SK-N-SH treated with all-trans-retinoic acid at 6 μM for 48 hours (cell line): ENCODE results near the gene TBXT.

Experiments
- ATAC-seq: fragments of 200-7000 bp; cut with Tn5 transposase; 3 replicates; pipeline ENCODE4 v1.9.1; 2020; ENCODE audit warnings: mild to moderate bottlenecking, moderate library complexity
- BACH2 ChIP-seq: fragments of 250-450 bp; sonication (Bioruptor Pico); IDR thresholded peaks from 2 replicates; pipeline ENCODE4 v1.9.0; 2021; ENCODE audit warnings: mild to moderate bottlenecking, borderline replicate concordance
- CSDC2 ChIP-seq: fragments of 250-450 bp; sonication (Bioruptor Pico); IDR thresholded peaks from 2 replicates; pipeline ENCODE4 v1.5.0; 2020; ENCODE audit warnings: mild to moderate bottlenecking, moderate library complexity
- CSRNP3 ChIP-seq: fragments of 250-450 bp; sonication (Bioruptor Pico); IDR thresholded peaks from 2 replicates; pipeline ENCODE4 v1.5.1; 2021; ENCODE audit warnings: mild to moderate bottlenecking, moderate library complexity
- ESRRG ChIP-seq: fragments of 250-450 bp; sonication (Bioruptor Pico); IDR thresholded peaks from 2 replicates; pipeline ENCODE4 v1.6.1; 2021; ENCODE audit warnings: mild to moderate bottlenecking
- GLIS3 ChIP-seq: fragments of 250-450 bp; sonication (Bioruptor Pico); IDR thresholded peaks from 2 replicates; pipeline ENCODE4 v1.5.0; 2020; ENCODE audit warnings: mild to moderate bottlenecking, moderate library complexity
- ISL1 ChIP-seq: fragments of 250-450 bp; sonication (Bioruptor Pico); IDR thresholded peaks from 2 replicates; pipeline ENCODE4 v2.1.2; 2022; ENCODE audit warnings: mild to moderate bottlenecking, moderate library complexity
- OSR1 ChIP-seq: fragments of 250-450 bp; sonication (Bioruptor Pico); IDR thresholded peaks from 2 replicates; pipeline ENCODE4 v1.8.0; 2022; ENCODE audit warnings: moderate library complexity, mild to moderate bottlenecking, inconsistent platforms
- PPARA ChIP-seq: fragments of 250-450 bp; sonication (Bioruptor Pico); IDR thresholded peaks from 2 replicates; pipeline ENCODE4 v1.5.0; 2020; ENCODE audit warnings: mild to moderate bottlenecking, borderline replicate concordance
- RARB ChIP-seq: fragments of 250-450 bp; sonication (Bioruptor Pico); IDR thresholded peaks from 2 replicates; pipeline ENCODE4 v1.8.0; 2021; ENCODE audit warnings: mild to moderate bottlenecking, moderate library complexity
- SNAI2 ChIP-seq: fragments of 250-450 bp; sonication (Bioruptor Pico); IDR thresholded peaks from 2 replicates; pipeline ENCODE4 v1.5.0; 2020; ENCODE audit warnings: mild to moderate bottlenecking, moderate library complexity
- TCF4 ChIP-seq: fragments of 250-450 bp; sonication (Bioruptor Pico); IDR thresholded peaks from 2 replicates; pipeline ENCODE4 v1.8.0; 2021; ENCODE audit warnings: mild to moderate bottlenecking, moderate library complexity, borderline replicate concordance
- TOX ChIP-seq: fragments of 250-450 bp; sonication (Bioruptor Pico); IDR thresholded peaks from 2 replicates; pipeline ENCODE4 v1.8.0; 2021; ENCODE audit warnings: mild to moderate bottlenecking, moderate library complexity, borderline replicate concordance
- TSHZ2 ChIP-seq: fragments of 250-450 bp; sonication (Bioruptor Pico); IDR thresholded peaks from 2 replicates; pipeline ENCODE4 v1.5.0; 2020; ENCODE audit warnings: mild to moderate bottlenecking, moderate library complexity
- ZC3H10 ChIP-seq: fragments of 250-450 bp; sonication (Bioruptor Pico); IDR thresholded peaks from 2 replicates; pipeline ENCODE4 v1.5.1; 2021; ENCODE audit warnings: mild to moderate bottlenecking, moderate library complexity
- ZFP3 ChIP-seq: fragments of 250-450 bp; sonication (Bioruptor Pico); IDR thresholded peaks from 2 replicates; pipeline ENCODE4 v1.5.0; 2020; ENCODE audit warnings: mild to moderate bottlenecking, moderate library complexity
- ZFP30 ChIP-seq: fragments of 450-650 bp; formaldehyde crosslinking; IDR thresholded peaks from 2 replicates; pipeline ENCODE4 v1.5.0; 2022; ENCODE audit warnings: mild to moderate bottlenecking, moderate library complexity
- ZNF565 ChIP-seq: fragments of 450-650 bp; formaldehyde crosslinking; conservative IDR thresholded peaks from 2 replicates; pipeline ENCODE4 v1.5.0; 2020; ENCODE audit warnings: low read depth, mild to moderate bottlenecking, moderate library complexity
- ZNF70 ChIP-seq: fragments of 450-650 bp; formaldehyde crosslinking; IDR thresholded peaks from 2 replicates; pipeline ENCODE4 v1.5.0; 2020; ENCODE audit warnings: mild to moderate bottlenecking, moderate library complexity
- ZNF8 ChIP-seq: fragments of 450-650 bp; formaldehyde crosslinking; IDR thresholded peaks from 2 replicates; pipeline ENCODE4 v1.5.0; 2020; ENCODE audit warnings: mild to moderate bottlenecking, moderate library complexity
- TF ChIP-seq, protein P1 (sequence below): fragments of 250-450 bp; sonication (Bioruptor Pico); IDR thresholded peaks from 2 replicates; pipeline ENCODE4 v1.5.1; 2020; ENCODE audit warnings: low read depth, mild to moderate bottlenecking, moderate library complexity

The TBXT gene

DNA sequence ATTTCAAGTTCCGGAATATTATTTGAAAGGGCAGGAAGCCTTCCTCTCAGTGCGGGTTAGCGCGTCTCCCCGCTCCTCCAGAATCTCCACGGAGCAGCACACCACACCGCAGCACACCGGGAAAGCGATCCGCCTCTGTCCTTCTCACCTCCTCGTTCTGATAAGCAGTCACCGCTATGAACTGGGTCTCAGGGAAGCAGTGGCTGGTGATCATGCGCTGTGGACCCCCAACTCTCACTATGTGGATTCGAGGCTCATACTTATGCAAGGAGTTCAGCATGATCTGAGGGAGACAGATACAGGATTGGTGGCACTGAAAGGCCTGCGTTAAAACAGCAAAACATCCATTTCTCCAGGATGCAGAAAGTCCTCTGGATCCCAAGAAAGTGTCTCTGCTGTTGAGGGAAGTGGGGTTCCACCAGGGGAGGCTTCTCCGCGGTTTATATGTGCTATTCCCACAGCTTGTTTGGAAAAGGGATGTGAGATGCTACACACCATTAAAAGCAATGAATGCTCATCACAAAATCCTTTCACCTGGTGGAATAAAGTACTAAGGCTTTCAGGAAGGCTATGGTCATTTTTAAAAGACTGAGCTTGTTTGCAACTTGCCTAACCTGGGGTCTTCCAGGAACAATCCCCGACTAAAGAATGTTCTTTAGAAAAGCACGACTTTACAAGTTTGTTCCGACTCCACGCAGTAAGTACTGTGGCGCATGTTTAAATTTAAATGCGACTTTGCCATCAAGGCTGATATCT lies 1.9 kb downstream of the TBXT start:
- TF ChIP-seq SNAI2 (CRISPR knock-in tag) = no peak
- ATAC-seq = no peak

DNA sequence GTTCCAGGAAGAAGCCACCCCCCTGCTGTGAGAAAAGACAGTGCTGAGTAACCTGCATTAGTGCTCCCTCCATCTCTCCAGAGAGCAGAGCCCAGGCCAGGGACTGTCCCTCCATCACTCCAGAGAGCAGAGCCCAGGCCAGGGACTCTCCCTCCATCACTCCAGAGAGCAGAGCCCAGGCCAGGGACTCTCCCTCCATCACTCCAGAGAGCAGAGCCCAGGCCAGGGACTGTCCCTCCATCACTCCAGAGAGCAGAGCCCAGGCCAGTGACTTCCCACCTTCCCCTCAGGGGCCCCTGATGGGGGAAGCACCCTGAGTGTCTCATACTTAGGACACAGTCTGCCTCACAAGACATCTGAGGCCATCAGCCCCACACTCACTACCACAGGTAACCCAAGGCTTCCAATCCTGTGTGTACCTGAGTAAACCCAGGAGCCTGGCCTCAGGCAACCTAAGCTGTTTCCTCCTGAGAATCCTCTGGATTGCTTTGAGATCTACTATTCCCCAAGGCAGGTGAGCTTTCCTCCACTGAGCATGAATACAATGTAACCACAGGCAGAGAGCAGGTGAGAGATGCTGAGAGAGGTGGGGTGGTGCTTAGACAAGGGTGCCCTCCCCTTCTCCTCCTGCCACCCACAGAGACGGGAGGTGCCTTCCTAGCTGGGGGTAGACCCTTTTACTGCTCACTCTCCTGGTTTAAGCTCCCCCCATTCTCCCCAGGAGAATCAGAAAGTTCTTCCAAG lies 4.9 kb downstream of the TBXT start:
- ATAC-seq = no peak

DNA sequence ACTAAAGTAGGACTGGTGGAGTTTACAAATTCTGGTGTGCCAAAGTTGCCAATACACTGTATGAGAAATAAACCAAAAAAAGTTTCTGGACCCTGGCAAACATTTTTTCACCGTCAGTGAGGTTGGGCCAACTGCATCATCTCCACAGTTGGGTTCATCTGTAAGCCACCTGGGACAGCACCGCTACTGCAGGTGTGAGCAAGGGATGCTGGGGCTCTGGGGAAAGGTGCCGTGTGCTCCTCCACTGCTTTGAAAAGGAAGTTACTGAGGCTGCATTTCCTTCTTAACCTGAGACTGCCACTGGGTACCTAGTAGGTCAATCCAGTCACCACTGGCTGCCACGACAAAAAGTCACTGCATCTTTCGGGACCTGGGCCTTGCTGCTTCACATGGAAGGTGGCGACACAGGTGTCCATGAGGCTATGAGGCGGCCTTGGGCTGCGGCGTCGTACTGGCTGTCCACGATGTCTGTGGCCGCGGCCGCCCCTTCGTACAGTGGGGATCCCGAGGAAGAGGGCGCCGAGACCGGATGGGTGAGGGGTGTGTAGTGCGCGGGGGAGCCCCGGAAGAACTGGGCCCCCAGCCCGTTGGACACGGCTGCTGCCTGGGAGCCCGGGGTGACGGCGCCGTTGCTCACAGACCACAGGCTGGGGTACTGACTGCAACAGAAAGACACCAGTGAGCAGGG lies 9.6 kb downstream of the TBXT start:
- ATAC-seq = no peak
- TF ChIP-seq ISL1 (CRISPR knock-in tag) = no peak
- no peak for TF ChIP-seq RARB (CRISPR knock-in tag)
- TF ChIP-seq PPARA (CRISPR knock-in tag) = no peak
- TF ChIP-seq ZNF8 = no peak
- no peak for TF ChIP-seq BACH2 (CRISPR knock-in tag)
- no peak for TF ChIP-seq TSHZ2 (CRISPR knock-in tag)

More for the DNA sequence above, 4.9 kb downstream of the TBXT start:
- TF ChIP-seq TCF4 (CRISPR knock-in tag) = no peak
- TF ChIP-seq BACH2 (CRISPR knock-in tag) = no peak
- TF ChIP-seq ZFP30 = no peak
- TF ChIP-seq SNAI2 (CRISPR knock-in tag) = no peak
- no peak for TF ChIP-seq ZC3H10
- no peak for TF ChIP-seq PPARA (CRISPR knock-in tag)
- no peak for TF ChIP-seq OSR1
- no peak for TF ChIP-seq TOX (CRISPR knock-in tag)
- TF ChIP-seq ZNF70 (CRISPR knock-in tag) = no peak
- no peak for TF ChIP-seq CSRNP3 (CRISPR knock-in tag)
- no peak for TF ChIP-seq GLIS3 (CRISPR knock-in tag)
- no peak for TF ChIP-seq ZNF8
- TF ChIP-seq ESRRG (CRISPR knock-in tag) = no peak
- TF ChIP-seq TSHZ2 (CRISPR knock-in tag) = no peak
- TF ChIP-seq, protein P1, sequence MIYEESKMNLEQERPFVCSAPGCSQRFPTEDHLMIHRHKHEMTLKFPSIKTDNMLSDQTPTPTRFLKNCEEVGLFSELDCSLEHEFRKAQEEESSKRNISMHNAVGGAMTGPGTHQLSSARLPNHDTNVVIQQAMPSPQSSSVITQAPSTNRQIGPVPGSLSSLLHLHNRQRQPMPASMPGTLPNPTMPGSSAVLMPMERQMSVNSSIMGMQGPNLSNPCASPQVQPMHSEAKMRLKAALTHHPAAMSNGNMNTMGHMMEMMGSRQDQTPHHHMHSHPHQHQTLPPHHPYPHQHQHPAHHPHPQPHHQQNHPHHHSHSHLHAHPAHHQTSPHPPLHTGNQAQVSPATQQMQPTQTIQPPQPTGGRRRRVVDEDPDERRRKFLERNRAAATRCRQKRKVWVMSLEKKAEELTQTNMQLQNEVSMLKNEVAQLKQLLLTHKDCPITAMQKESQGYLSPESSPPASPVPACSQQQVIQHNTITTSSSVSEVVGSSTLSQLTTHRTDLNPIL = no peak

DNA sequence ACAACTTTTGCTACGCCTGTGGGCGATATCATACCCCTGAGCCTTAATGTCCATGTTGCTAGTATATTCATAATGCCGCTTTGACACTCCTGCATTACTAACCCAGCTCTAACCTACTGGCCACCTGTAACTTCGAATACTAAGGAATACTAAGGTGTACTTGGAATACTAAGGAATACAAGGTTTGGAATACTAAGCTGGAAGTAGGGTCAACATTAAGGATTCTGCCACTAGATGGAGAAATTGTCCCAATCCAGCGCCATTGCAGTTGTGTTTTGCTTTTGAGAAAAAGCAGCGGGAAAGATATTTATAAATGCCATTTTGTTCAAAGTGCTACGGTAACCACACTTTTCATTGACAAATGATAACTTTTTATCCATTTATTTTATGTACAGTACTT lies 10.7 kb downstream of the TBXT start:
- no peak for ATAC-seq
- TF ChIP-seq RARB (CRISPR knock-in tag) = no peak
- TF ChIP-seq OSR1 = no peak
- no peak for TF ChIP-seq ZFP30
- no peak for TF ChIP-seq ZNF565 (CRISPR knock-in tag)
- TF ChIP-seq ZNF70 (CRISPR knock-in tag) = no peak
- no peak for TF ChIP-seq PPARA (CRISPR knock-in tag)
- TF ChIP-seq ZC3H10 = no peak
- TF ChIP-seq ZFP3 (CRISPR knock-in tag) = no peak
- no peak for TF ChIP-seq ISL1 (CRISPR knock-in tag)
- no peak for TF ChIP-seq BACH2 (CRISPR knock-in tag)
- TF ChIP-seq CSDC2 = no peak
- no peak for TF ChIP-seq CSRNP3 (CRISPR knock-in tag)
- no peak for TF ChIP-seq SNAI2 (CRISPR knock-in tag)
- no peak for TF ChIP-seq TCF4 (CRISPR knock-in tag)
- TF ChIP-seq, protein P1 = no peak
